ENCODE data around the gene CROCC2. TPM values are rescaled to one million over a fixed set of nuclear protein-coding genes. Genes with fewer than 3 reads are reported as not detected.

The CROCC2 gene
- total RNA-seq, 4 donors from 2014 or later: 0.79 to 2.6 (median 1.8) TPM; not detected in 1

GRCh38 chr2:240909216-240909974, 3.3 kb downstream of the CROCC2 start:
- no peak for DNase-seq
- intact Hi-C loops (cut with DNase I; ENCODE audit: low total_unique reads): no loop called here
- no peaks in the 10 kb centered on the region for H3K27me3 ChIP-seq
- H3K4me3 ChIP-seq: no peak overlapping the region
- no peaks in the 10 kb centered on the region for H3K4me1 ChIP-seq
- no peaks in the 10 kb centered on the region for H3K36me3 ChIP-seq
- TF ChIP-seq, protein P1, sequence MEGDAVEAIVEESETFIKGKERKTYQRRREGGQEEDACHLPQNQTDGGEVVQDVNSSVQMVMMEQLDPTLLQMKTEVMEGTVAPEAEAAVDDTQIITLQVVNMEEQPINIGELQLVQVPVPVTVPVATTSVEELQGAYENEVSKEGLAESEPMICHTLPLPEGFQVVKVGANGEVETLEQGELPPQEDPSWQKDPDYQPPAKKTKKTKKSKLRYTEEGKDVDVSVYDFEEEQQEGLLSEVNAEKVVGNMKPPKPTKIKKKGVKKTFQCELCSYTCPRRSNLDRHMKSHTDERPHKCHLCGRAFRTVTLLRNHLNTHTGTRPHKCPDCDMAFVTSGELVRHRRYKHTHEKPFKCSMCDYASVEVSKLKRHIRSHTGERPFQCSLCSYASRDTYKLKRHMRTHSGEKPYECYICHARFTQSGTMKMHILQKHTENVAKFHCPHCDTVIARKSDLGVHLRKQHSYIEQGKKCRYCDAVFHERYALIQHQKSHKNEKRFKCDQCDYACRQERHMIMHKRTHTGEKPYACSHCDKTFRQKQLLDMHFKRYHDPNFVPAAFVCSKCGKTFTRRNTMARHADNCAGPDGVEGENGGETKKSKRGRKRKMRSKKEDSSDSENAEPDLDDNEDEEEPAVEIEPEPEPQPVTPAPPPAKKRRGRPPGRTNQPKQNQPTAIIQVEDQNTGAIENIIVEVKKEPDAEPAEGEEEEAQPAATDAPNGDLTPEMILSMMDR (IDR thresholded peaks at IDR 0.05): no peak
- no peak for TF ChIP-seq POLR2A (IDR thresholded peaks at IDR 0.05)
- H3K9me3 ChIP-seq: no peaks in the 10 kb centered on the region
- H3K27ac ChIP-seq: no peak overlapping the region

DNA sequence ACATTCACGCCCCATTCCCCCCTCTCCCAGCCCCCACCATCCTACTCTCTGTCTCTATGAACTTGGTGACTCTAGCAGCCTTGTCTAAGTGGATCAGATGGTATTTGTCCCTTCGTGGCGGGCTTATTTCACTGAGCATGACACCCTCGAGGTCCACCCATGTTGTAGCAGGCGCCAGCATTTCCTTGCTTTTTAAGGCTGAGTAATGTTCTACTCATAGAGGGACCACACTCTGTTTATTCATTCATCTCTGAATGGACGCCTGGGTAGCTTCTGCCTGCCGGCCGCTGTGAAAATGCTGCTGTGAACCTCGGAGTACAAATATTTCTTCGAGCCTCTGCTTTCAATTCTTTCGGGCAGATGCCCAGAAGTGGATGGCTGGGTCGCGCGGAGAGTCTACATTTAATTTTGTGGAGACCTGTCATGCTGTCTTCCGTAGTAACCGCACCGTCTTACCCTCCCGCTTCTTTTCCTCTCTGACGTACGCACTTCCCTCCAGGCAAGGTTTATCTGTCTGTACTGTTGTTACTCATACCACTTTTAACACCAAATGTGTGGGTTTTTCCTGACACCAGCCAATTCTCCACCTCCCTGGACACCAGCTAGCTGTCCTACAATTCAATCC, 5.6 kb downstream of the CROCC2 start:
- H3K9me3 ChIP-seq: no peaks in the 10 kb centered on the region
- intact Hi-C loops (cut with DNase I; ENCODE audit: low total_unique reads): no loop called here
- no peak overlapping the region for H3K27ac ChIP-seq
- H3K36me3 ChIP-seq: no peaks in the 10 kb centered on the region
- H3K27me3 ChIP-seq: no peaks in the 10 kb centered on the region
- H3K4me1 ChIP-seq: peaks cover 0 to 12% of the 10 kb centered on the region in 2 donors
- TF ChIP-seq, protein P1 (IDR thresholded peaks at IDR 0.05): no peak
- no peak for TF ChIP-seq POLR2A (IDR thresholded peaks at IDR 0.05)
- no peak for DNase-seq
- no peak overlapping the region for H3K4me3 ChIP-seq

- Histone ChIP-seq H3K27me3 (no peaks in the 10 kb centered on the region), H3K4me1 (peaks cover 0 to 12% of the 10 kb centered on the region in 2 donors), H3K9me3 (no peaks in the 10 kb centered on the region), H3K27ac (no peak overlapping the region), H3K4me3 (no peak overlapping the region), H3K36me3 (no peaks in the 10 kb centered on the region)
- intact Hi-C loops (cut with DNase I; ENCODE audit: low total_unique reads): no loop called here
- no peak for DNase-seq
- TF ChIP-seq, protein P1 (IDR thresholded peaks at IDR 0.05): no peak
- TF ChIP-seq POLR2A (IDR thresholded peaks at IDR 0.05): no peak
Measured at GRCh38 chr2:240912878-240913809, 7.0 kb downstream of the CROCC2 start.

GRCh38 chr2:240913810-240914644, 7.9 kb downstream of the CROCC2 start:
- H3K27ac ChIP-seq: no peak overlapping the region
- intact Hi-C loops (cut with DNase I; ENCODE audit: low total_unique reads): no loop called here

More at GRCh38 chr2:240913810-240914644, 7.9 kb downstream of the CROCC2 start:
- peak; percentile 75 for DNase-seq
- no peak for TF ChIP-seq POLR2A (IDR thresholded peaks at IDR 0.05)
- TF ChIP-seq, protein P1 (IDR thresholded peaks at IDR 0.05): peak; percentile 84 to 94 (median 90)
- Histone ChIP-seq H3K36me3 (no peaks in the 10 kb centered on the region), H3K27me3 (no peaks in the 10 kb centered on the region), H3K4me1 (peaks cover 0 to 12% of the 10 kb centered on the region in 2 donors), H3K4me3 (no peak overlapping the region), H3K9me3 (no peaks in the 10 kb centered on the region)
